Activated naive CD8-positive, alpha-beta T cell treated with anti-CD3 and anti-CD28 coated beads, Interleukin-2, amount 50 U/mL, for 16 hours (primary cell): ENCODE results near the gene CABLES2.

ENCODE experiments used
- DNase-seq: peaks from one replicate; pipeline ENCODE4 v3.0.0-alpha.2; 2020; ENCODE audit warnings: low read depth, low spot score

CABLES2 gene

GRCh38 chr20:62361799-62362589, 45.1 kb downstream of the CABLES2 start:
- no peak for DNase-seq

- no peak for DNase-seq
Measured at GRCh38 chr20:62360854-62361798, 46.0 kb downstream of the CABLES2 start.

- DNase-seq, result no peak
Measured at GRCh38 chr20:62359491-62360121, 47.5 kb downstream of the CABLES2 start.

- no peak for DNase-seq
Measured at GRCh38 chr20:62359043-62359490, 48.0 kb downstream of the CABLES2 start.

- DNase-seq, result no peak
Measured at GRCh38 chr20:62358171-62359042, 48.7 kb downstream of the CABLES2 start.

- no peak for DNase-seq
Measured at GRCh38 chr20:62357681-62358080, 49.4 kb downstream of the CABLES2 start.

- no peak for DNase-seq
Measured at GRCh38 chr20:62357187-62357667, 49.9 kb downstream of the CABLES2 start.

GRCh38 chr20:62356589-62357186, 50.4 kb downstream of the CABLES2 start:
- no peak for DNase-seq

GRCh38 chr20:62355878-62356588, 51.1 kb downstream of the CABLES2 start:
- no peak for DNase-seq

- no peak for DNase-seq
Measured at GRCh38 chr20:62355516-62355877, 51.6 kb downstream of the CABLES2 start.

- no peak for DNase-seq
Measured at GRCh38 chr20:62354811-62355341, 52.2 kb downstream of the CABLES2 start.

GRCh38 chr20:62354031-62354808, 52.9 kb downstream of the CABLES2 start:
- DNase-seq, result no peak

- DNase-seq, result no peak
Measured at GRCh38 chr20:62353289-62354030, 53.6 kb downstream of the CABLES2 start.

GRCh38 chr20:62352402-62353288, 54.4 kb downstream of the CABLES2 start:
- DNase-seq, result no peak

GRCh38 chr20:62351469-62352401, 55.4 kb downstream of the CABLES2 start:
- no peak for DNase-seq
